ENCODE measurements around the gene PDE7B. TPM values are rescaled to one million over a fixed set of nuclear protein-coding genes. Genes with fewer than 3 reads are reported as not detected.

The PDE7B gene
- total RNA-seq, 1 donor = 25.3 TPM

- no peaks in the 10 kb centered on the region for H3K36me3 ChIP-seq (ENCODE audit: insufficient read depth, low read length)
- H3K4me2 ChIP-seq (ENCODE audit: insufficient read depth, low read length) = no peak overlapping the region
- no peaks in the 10 kb centered on the region for H3K27me3 ChIP-seq (ENCODE audit: insufficient read depth, low read length)
- H3K79me2 ChIP-seq (ENCODE audit: insufficient read depth, low read length) = peaks cover 88% of the 10 kb centered on the region
- H4K20me1 ChIP-seq (ENCODE audit: insufficient read depth, low read length) = no peaks in the 10 kb centered on the region
- H3K4me1 ChIP-seq (ENCODE audit: insufficient read depth, low read length) = peaks cover 24% of the 10 kb centered on the region
- no peak overlapping the region for H3K27ac ChIP-seq (ENCODE audit: low read depth, low read length)
- H3K4me3 ChIP-seq (ENCODE audit: insufficient read depth, low read length) = no peak overlapping the region
- TF ChIP-seq CTCF (IDR thresholded peaks at IDR 0.05; ENCODE audit: extremely low read depth, low read depth, low read length) = no peak
- H3K9me3 ChIP-seq (ENCODE audit: low read depth, low read length) = no peaks in the 10 kb centered on the region
- no peak overlapping the region for H2AFZ ChIP-seq (ENCODE audit: low read length)
- DNase-seq (ENCODE audit: insufficient read length, low spot score, missing footprints) = no peak
Measured at GRCh38 chr6:136059308-136059707, 207.8 kb downstream of the PDE7B start.

- TF ChIP-seq CTCF (IDR thresholded peaks at IDR 0.05; ENCODE audit: extremely low read depth, low read depth, low read length) = no peak
Measured at GRCh38 chr6:136060052-136060451, 208.6 kb downstream of the PDE7B start.

GRCh38 chr6:136060759-136061158 is 209.3 kb downstream of the PDE7B start:
- H3K36me3 ChIP-seq (ENCODE audit: insufficient read depth, low read length) = no peaks in the 10 kb centered on the region
- peaks cover 24% of the 10 kb centered on the region for H3K4me1 ChIP-seq (ENCODE audit: insufficient read depth, low read length)
- H3K4me2 ChIP-seq (ENCODE audit: insufficient read depth, low read length) = no peak overlapping the region
- H3K27me3 ChIP-seq (ENCODE audit: insufficient read depth, low read length) = no peaks in the 10 kb centered on the region
- H3K4me3 ChIP-seq (ENCODE audit: insufficient read depth, low read length) = no peak overlapping the region
- no peak overlapping the region for H3K27ac ChIP-seq (ENCODE audit: low read depth, low read length)
- no peaks in the 10 kb centered on the region for H3K9me3 ChIP-seq (ENCODE audit: low read depth, low read length)
- H2AFZ ChIP-seq (ENCODE audit: low read length) = no peak overlapping the region
- peaks cover 86% of the 10 kb centered on the region for H3K79me2 ChIP-seq (ENCODE audit: insufficient read depth, low read length)
- TF ChIP-seq CTCF (IDR thresholded peaks at IDR 0.05; ENCODE audit: extremely low read depth, low read depth, low read length) = no peak
- H4K20me1 ChIP-seq (ENCODE audit: insufficient read depth, low read length) = no peaks in the 10 kb centered on the region
- no peak for DNase-seq (ENCODE audit: insufficient read length, low spot score, missing footprints)

More at GRCh38 chr6:136060052-136060451, 208.6 kb downstream of the PDE7B start:
- H3K36me3 ChIP-seq (ENCODE audit: insufficient read depth, low read length) = no peaks in the 10 kb centered on the region
- H2AFZ ChIP-seq (ENCODE audit: low read length) = no peak overlapping the region
- no peak overlapping the region for H3K4me3 ChIP-seq (ENCODE audit: insufficient read depth, low read length)
- H3K9me3 ChIP-seq (ENCODE audit: low read depth, low read length) = no peaks in the 10 kb centered on the region
- H3K79me2 ChIP-seq (ENCODE audit: insufficient read depth, low read length) = peaks cover 89% of the 10 kb centered on the region
- H3K27me3 ChIP-seq (ENCODE audit: insufficient read depth, low read length) = no peaks in the 10 kb centered on the region
- H4K20me1 ChIP-seq (ENCODE audit: insufficient read depth, low read length) = no peaks in the 10 kb centered on the region
- H3K27ac ChIP-seq (ENCODE audit: low read depth, low read length) = no peak overlapping the region
- no peak for DNase-seq (ENCODE audit: insufficient read length, low spot score, missing footprints)
- H3K4me1 ChIP-seq (ENCODE audit: insufficient read depth, low read length) = peaks cover 24% of the 10 kb centered on the region
- no peak overlapping the region for H3K4me2 ChIP-seq (ENCODE audit: insufficient read depth, low read length)

- H3K9me3 ChIP-seq (ENCODE audit: low read depth, low read length) = no peaks in the 10 kb centered on the region
- TF ChIP-seq CTCF (IDR thresholded peaks at IDR 0.05; ENCODE audit: extremely low read depth, low read depth, low read length) = no peak
- peaks cover 85% of the 10 kb centered on the region for H3K79me2 ChIP-seq (ENCODE audit: insufficient read depth, low read length)
- no peaks in the 10 kb centered on the region for H4K20me1 ChIP-seq (ENCODE audit: insufficient read depth, low read length)
- H3K4me1 ChIP-seq (ENCODE audit: insufficient read depth, low read length) = peaks cover 30% of the 10 kb centered on the region
- peak; percentile 5 for DNase-seq (ENCODE audit: insufficient read length, low spot score, missing footprints)
- no peak overlapping the region for H2AFZ ChIP-seq (ENCODE audit: low read length)
- H3K36me3 ChIP-seq (ENCODE audit: insufficient read depth, low read length) = no peaks in the 10 kb centered on the region
- no peak overlapping the region for H3K4me2 ChIP-seq (ENCODE audit: insufficient read depth, low read length)
- H3K27ac ChIP-seq (ENCODE audit: low read depth, low read length) = no peak overlapping the region
- no peaks in the 10 kb centered on the region for H3K27me3 ChIP-seq (ENCODE audit: insufficient read depth, low read length)
- H3K4me3 ChIP-seq (ENCODE audit: insufficient read depth, low read length) = no peak overlapping the region
Measured at GRCh38 chr6:136061701-136062100, 210.2 kb downstream of the PDE7B start.

All from osteoblast (primary cell).